ENCODE results near the gene ACOT11.

DNA sequence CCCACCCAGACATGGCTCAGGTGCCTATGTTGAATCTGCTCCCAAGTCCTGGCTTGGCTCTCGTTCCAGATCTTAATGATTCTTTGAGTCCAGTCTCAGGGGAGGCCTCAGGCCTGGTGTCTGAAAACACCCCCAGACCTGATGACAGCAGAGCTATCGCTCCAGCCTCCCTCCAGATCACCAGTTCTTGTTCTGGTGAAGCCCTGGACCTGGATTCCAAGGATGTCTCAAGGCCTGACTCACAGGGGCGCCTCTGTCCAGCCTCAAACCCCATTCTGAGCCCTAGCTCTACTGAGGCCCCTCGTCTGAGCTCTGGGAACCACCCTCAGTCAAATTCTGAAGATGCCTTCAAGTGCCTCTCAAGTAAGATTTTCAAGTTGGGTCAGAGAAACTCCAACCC is 105.0 kb downstream of the ACOT11 start:
- TF ChIP-seq MTF1 (CRISPR knock-in tag; IDR thresholded peaks at IDR 0.05; ENCODE audit: borderline replicate concordance) (no peak), RBM22 (IDR thresholded peaks at IDR 0.05; ENCODE audit: low read depth, low read length, poor library complexity, severe bottlenecking) (no peak), FOXK1 (CRISPR knock-in tag; IDR thresholded peaks at IDR 0.05; ENCODE audit: borderline replicate concordance) (no peak), ZNF174 (CRISPR knock-in tag; IDR thresholded peaks at IDR 0.05) (no peak), FOSL1 (tag; conservative IDR thresholded peaks at IDR 0.05) (no peak)
